CD14-positive monocyte (primary cell): ENCODE measurements around the gene PRKG2. TPM values are rescaled to one million over a fixed set of nuclear protein-coding genes. Genes with fewer than 3 reads are reported as not detected.

Source experiments
- DNase-seq, 3 donors: peaks; one replicate each; pipeline ENCODE4 v3.0.0-alpha.2; 2011 to 2022
- H2AFZ ChIP-seq: 2 replicates; pipeline ENCODE4 v1.6.0; 2012; ENCODE audit warnings: mild to moderate bottlenecking, low read depth, low read length, inconsistent platforms; ENCODE audit not compliant: insufficient read depth, poor library complexity, severe bottlenecking
- H3K27ac ChIP-seq, 2 donors: 1 replicate in 1 of 2; 2 replicates in 1 of 2; pipeline ENCODE4 v1.5.1; 2012 to 2013; ENCODE audit warnings: low read length in 2 of 2, control low read depth in 1 of 2, inconsistent platforms in 1 of 2, low read depth in 1 of 2, mild to moderate bottlenecking in 1 of 2
- H3K27me3 ChIP-seq, 2 donors: one replicate each; pipeline versions ENCODE4 v1.6.0 to v1.6.1; 2011 to 2013; ENCODE audit warnings: low read length in 2 of 2; ENCODE audit not compliant: control insufficient read depth in 2 of 2, insufficient read depth in 2 of 2
- H3K36me3 ChIP-seq, 2 donors: replicated peaks in 1 of 2; 1 replicate in 1 of 2; 2 replicates in 1 of 2; pipeline versions ENCODE4 v1.5.1 to v1.6.1; 2012 to 2013; ENCODE audit warnings: low read length in 2 of 2, control low read depth in 1 of 2, inconsistent platforms in 1 of 2, mild to moderate bottlenecking in 1 of 2; ENCODE audit not compliant: insufficient read depth in 2 of 2, control insufficient read depth in 1 of 2
- H3K4me1 ChIP-seq, 2 donors: 1 replicate in 1 of 2; 2 replicates in 1 of 2; pipeline versions ENCODE4 v1.5.1 to v1.6.1; 2012 to 2013; ENCODE audit warnings: low read length in 2 of 2, control low read depth in 1 of 2, inconsistent platforms in 1 of 2, mild to moderate bottlenecking in 1 of 2, moderate library complexity in 1 of 2; ENCODE audit not compliant: insufficient read depth in 2 of 2, control insufficient read depth in 1 of 2
- H3K4me2 ChIP-seq: replicated peaks from 2 replicates; pipeline ENCODE3; 2012; ENCODE audit warnings: low read length, moderate library complexity, mild to moderate bottlenecking; ENCODE audit not compliant: poor library complexity, severe bottlenecking; ENCODE audit errors: extremely low read depth
- H3K4me3 ChIP-seq, 3 experiments: fragments of 200-600 bp in 1 of 3; sonication (generic) in 1 of 3; replicated peaks in 1 of 3; 1 replicate in 2 of 3; 2 replicates in 1 of 3; pipeline ENCODE4 v1.5.1; 2011 to 2013; ENCODE audit warnings: low read length in 3 of 3, mild to moderate bottlenecking in 3 of 3, control low read depth in 2 of 3, low read depth in 2 of 3, inconsistent platforms in 1 of 3, moderate library complexity in 1 of 3
- H3K79me2 ChIP-seq: 2 replicates; pipeline ENCODE4 v1.6.0; 2012; ENCODE audit warnings: mild to moderate bottlenecking, control low read depth, inconsistent platforms, low read length, moderate library complexity; ENCODE audit not compliant: insufficient read depth
- H3K9ac ChIP-seq: 2 replicates; pipeline ENCODE4 v1.6.0; 2017; ENCODE audit warnings: low read length, mild to moderate bottlenecking; ENCODE audit not compliant: insufficient read depth, poor library complexity, severe bottlenecking
- H3K9me3 ChIP-seq, 2 donors: replicated peaks in 1 of 2; 1 replicate in 1 of 2; 2 replicates in 1 of 2; pipeline versions ENCODE4 v1.5.1 to v1.6.1; 2012 to 2013; ENCODE audit warnings: low read length in 2 of 2, control low read depth in 1 of 2; ENCODE audit not compliant: control insufficient read depth in 1 of 2, insufficient read depth in 1 of 2
- H4K20me1 ChIP-seq: 2 replicates; pipeline ENCODE4 v1.6.0; 2012; ENCODE audit warnings: mild to moderate bottlenecking, low read length, control low read depth, moderate library complexity; ENCODE audit not compliant: insufficient read depth
- H3K27ac Mint-ChIP-seq, 7 donors: one replicate each; pipeline ENCODE4 v1.8.0; 2020; ENCODE audit warnings: mild to moderate bottlenecking in 7 of 7, mixed read lengths in 7 of 7, moderate library complexity in 6 of 7, inconsistent platforms in 2 of 7
- H3K27me3 Mint-ChIP-seq, 3 donors: one replicate each; pipeline ENCODE4 v1.8.0; 2021 to 2022; ENCODE audit warnings: low read depth in 3 of 3, mild to moderate bottlenecking in 3 of 3, mixed read lengths in 3 of 3, moderate library complexity in 3 of 3, inconsistent platforms in 1 of 3
- H3K36me3 Mint-ChIP-seq, 2 donors: one replicate each; pipeline ENCODE4 v1.8.0; 2020; ENCODE audit warnings: mixed read lengths in 2 of 2, inconsistent platforms in 1 of 2, mild to moderate bottlenecking in 1 of 2
- H3K4me1 Mint-ChIP-seq: one replicate; pipeline ENCODE4 v1.8.0; 2020; ENCODE audit warnings: mild to moderate bottlenecking, mixed read lengths
- H3K4me3 Mint-ChIP-seq, 2 donors: one replicate each; pipeline ENCODE4 v1.8.0; 2020; ENCODE audit warnings: mild to moderate bottlenecking in 2 of 2, mixed read lengths in 2 of 2, moderate library complexity in 1 of 2
- H3K9me3 Mint-ChIP-seq, 7 donors: one replicate each; pipeline ENCODE4 v1.8.0; 2020 to 2022; ENCODE audit warnings: mixed read lengths in 7 of 7, mild to moderate bottlenecking in 6 of 7, moderate library complexity in 6 of 7, inconsistent platforms in 2 of 7
- WGBS: methylation state at CpG from one replicate; pipeline ENCODE4 v1.1.5; 2013; ENCODE audit warnings: missing lambda C conversion rate; ENCODE audit not compliant: insufficient coverage; 5-methylcytosine and 5-hydroxymethylcytosine counted together
- intact Hi-C, 2 donors: fragments of 100-400 bp; cut with micrococcal nuclease; formaldehyde crosslinking; loops; one replicate each; pipeline versions ENCODE4 v1.15.0 to v1.15.1; 2023
- polyA plus RNA-seq, 3 donors: library from polyadenylated mRNA; depleted of rRNA in 1 of 3; unstranded in 2 of 3; stranded (reverse) in 1 of 3; fragments of 300-500 nt in 2 of 3; fragments of >200 nt in 1 of 3; fragmentation: Illumina TruSeq in 2 of 3; gene quantifications; 1 replicate in 2 of 3; 2 replicates in 1 of 3; pipeline ENCODE4 v1.2.3, GENCODE V29; 2012 to 2021
- TF ChIP-seq, protein P1 (sequence below): fragments of 200-600 bp; IDR thresholded peaks from one replicate; pipeline ENCODE4 v1.8.0; 2022; ENCODE audit warnings: antibody characterized with exemption, mild to moderate bottlenecking

The PRKG2 gene
- polyA plus RNA-seq, 3 donors: 0.10 TPM; not detected in 2

DNA sequence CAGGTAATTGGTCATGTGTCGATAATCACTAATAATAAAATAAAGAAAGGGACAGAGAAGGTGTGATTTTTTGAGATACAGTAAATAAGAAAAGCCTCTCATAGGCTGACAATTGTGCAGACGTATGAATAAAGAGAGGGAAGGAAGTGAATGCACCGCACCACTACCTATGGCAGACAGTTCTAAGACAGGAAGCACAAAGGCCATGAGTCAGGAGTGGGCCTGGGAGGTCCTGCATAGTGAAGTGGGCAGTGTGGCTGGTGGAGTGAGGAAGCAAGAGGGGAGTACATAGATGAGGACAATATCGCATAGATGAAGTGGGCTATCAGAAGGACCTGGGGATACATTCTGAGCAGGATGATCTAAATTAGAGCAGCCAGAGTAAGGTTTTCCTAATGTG is 108.9 kb downstream of the PRKG2 start:
- peaks cover 0 to 5% (median 0%) of the 10 kb centered on the region in 7 donors for H3K9me3 Mint-ChIP-seq
- Histone ChIP-seq H3K4me2 (no peak overlapping the region), H2AFZ (no peak overlapping the region), H3K9me3 (no peaks in the 10 kb centered on the region), H4K20me1 (no peaks in the 10 kb centered on the region), H3K79me2 (no peaks in the 10 kb centered on the region), H3K36me3 (no peaks in the 10 kb centered on the region), H3K27me3 (no peaks in the 10 kb centered on the region), H3K4me1 (no peaks in the 10 kb centered on the region), H3K4me3 (no peak overlapping the region), H3K9ac (no peak overlapping the region), H3K27ac (no peak overlapping the region)
- H3K4me3 Mint-ChIP-seq: no peak overlapping the region
- intact Hi-C loops: no loop called here
- H3K27me3 Mint-ChIP-seq: peaks cover 0 to 3% (median 0%) of the 10 kb centered on the region in 3 donors
- TF ChIP-seq, protein P1, sequence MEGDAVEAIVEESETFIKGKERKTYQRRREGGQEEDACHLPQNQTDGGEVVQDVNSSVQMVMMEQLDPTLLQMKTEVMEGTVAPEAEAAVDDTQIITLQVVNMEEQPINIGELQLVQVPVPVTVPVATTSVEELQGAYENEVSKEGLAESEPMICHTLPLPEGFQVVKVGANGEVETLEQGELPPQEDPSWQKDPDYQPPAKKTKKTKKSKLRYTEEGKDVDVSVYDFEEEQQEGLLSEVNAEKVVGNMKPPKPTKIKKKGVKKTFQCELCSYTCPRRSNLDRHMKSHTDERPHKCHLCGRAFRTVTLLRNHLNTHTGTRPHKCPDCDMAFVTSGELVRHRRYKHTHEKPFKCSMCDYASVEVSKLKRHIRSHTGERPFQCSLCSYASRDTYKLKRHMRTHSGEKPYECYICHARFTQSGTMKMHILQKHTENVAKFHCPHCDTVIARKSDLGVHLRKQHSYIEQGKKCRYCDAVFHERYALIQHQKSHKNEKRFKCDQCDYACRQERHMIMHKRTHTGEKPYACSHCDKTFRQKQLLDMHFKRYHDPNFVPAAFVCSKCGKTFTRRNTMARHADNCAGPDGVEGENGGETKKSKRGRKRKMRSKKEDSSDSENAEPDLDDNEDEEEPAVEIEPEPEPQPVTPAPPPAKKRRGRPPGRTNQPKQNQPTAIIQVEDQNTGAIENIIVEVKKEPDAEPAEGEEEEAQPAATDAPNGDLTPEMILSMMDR: no peak
- H3K27ac Mint-ChIP-seq: peak overlapping the region in 1 of 7 donors; percentile 28
- DNase-seq: no peak
- no peaks in the 10 kb centered on the region for H3K4me1 Mint-ChIP-seq
- H3K36me3 Mint-ChIP-seq: no peaks in the 10 kb centered on the region
- 41% methylated on average over 3 of the region's 4 CpGs for WGBS

DNA sequence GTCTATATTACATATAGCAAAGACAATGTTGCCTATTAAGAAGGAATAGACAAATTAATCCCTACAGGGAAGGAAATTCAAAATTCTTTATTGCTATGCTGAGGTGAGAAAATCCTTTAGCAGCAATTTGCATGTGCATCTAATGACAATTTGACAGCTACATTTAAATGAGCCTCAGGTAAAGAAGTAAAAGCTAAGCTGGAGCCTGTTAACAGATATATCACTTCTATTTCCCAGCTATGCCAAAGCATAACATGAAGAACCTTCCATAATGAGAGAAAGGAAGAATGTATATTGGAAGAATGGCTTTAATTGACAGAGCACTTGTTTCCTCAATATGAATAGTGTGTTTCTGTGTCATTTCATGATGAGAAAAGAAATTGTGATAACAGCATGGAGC is 112.9 kb downstream of the PRKG2 start:
- Histone ChIP-seq H3K36me3 (no peaks in the 10 kb centered on the region), H3K79me2 (no peaks in the 10 kb centered on the region), H3K4me2 (no peak overlapping the region), H3K9ac (no peak overlapping the region), H4K20me1 (no peaks in the 10 kb centered on the region), H3K4me3 (no peak overlapping the region), H3K9me3 (no peaks in the 10 kb centered on the region), H2AFZ (no peak overlapping the region), H3K27ac (no peak overlapping the region), H3K27me3 (no peaks in the 10 kb centered on the region), H3K4me1 (no peaks in the 10 kb centered on the region)
- Mint-ChIP-seq H3K9me3 (peaks cover 0 to 5% (median 1%) of the 10 kb centered on the region in 7 donors), H3K27me3 (peaks cover 0 to 2% (median 0%) of the 10 kb centered on the region in 3 donors), H3K4me3 (no peak overlapping the region), H3K36me3 (no peaks in the 10 kb centered on the region), H3K27ac (no peak overlapping the region), H3K4me1 (no peaks in the 10 kb centered on the region)
- intact Hi-C loops: no loop called here
- TF ChIP-seq, protein P1: no peak
- DNase-seq: no peak
